Measurements from ENCODE around the gene ZNF679.
A peak's percentile ranks its signal among the peaks of the same experiment; 100 is the strongest.
"Not testable (repeated sequence)": the region's sequence is repeated elsewhere in the genome, so short reads cannot be mapped to it uniquely, and the experiment has no call there.

Gene ZNF679

DNA sequence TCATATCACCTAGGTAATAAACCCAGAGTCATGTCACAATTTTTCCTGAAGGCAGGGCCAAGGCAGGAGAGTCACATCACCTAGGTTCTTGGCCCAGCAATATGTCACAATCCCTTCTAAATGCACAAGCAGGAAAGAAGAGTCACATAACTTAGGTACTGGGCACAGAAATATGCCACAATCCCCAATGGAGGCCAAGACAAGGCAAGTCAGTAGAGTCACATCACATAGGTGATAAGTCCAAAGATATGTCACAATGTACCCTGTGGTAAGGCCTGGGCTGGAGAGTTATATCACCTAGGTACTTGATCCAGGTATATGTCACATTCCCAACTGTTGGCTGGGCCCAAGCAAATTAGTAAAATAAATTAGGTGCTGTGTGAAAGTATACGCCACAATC, at the start of gene ZNF679:
ZNF679 (plus strand) TSS at position 301 of the 400 bp plus-strand sequence. CDS start 20,644 bp downstream, outside the sequence.
- not testable (repeated sequence) for H3K4me3 ChIP-seq (IDR thresholded peaks at IDR 0.05; ENCODE audit: insufficient read depth, low read depth, low read length); H3K9ac ChIP-seq; H3K27me3 ChIP-seq (ENCODE audit: insufficient read depth, low read depth); H3K4me2 ChIP-seq; H2AFZ ChIP-seq (ENCODE audit: low read depth); H3K27ac ChIP-seq; H3K4me1 ChIP-seq (ENCODE audit: low read depth, poor library complexity, severe bottlenecking); H4K20me1 ChIP-seq (ENCODE audit: insufficient read depth); H3K36me3 ChIP-seq (ENCODE audit: insufficient read depth); H3K79me2 ChIP-seq (ENCODE audit: insufficient read depth, low read depth)

DNA sequence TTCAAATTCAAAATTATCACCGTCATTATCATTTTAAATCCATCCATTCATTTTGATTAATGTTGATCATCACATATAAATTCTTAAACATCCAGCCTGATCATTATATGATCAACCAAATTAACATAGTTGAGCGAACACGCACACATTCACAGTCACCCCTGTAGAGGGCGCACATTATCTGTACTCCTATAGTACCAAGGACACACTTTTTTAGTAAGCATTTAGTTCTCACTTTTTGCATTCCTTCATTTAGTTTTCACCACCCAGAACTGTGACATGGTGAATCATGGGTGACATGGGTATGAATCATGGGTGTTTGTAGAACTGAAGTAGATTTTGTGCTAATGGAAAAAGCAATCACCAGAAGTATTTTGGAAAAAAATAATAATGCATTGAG, 47.3 kb upstream of the ZNF679 start:
- H2AFZ ChIP-seq (ENCODE audit: low read depth): no peak overlapping the region
- no peaks in the 10 kb centered on the region for H3K79me2 ChIP-seq (ENCODE audit: insufficient read depth, low read depth)
- no peaks in the 10 kb centered on the region for H4K20me1 ChIP-seq (ENCODE audit: insufficient read depth)
- no peak overlapping the region for H3K27ac ChIP-seq
- H3K4me2 ChIP-seq: no peak overlapping the region
- no peaks in the 10 kb centered on the region for H3K27me3 ChIP-seq (ENCODE audit: insufficient read depth, low read depth)
- TF ChIP-seq CTCF (conservative IDR thresholded peaks at IDR 0.05; ENCODE audit: low read depth, low read length): peak; percentile 24; the same call in 1 of the 2 replicates
- H3K4me1 ChIP-seq (ENCODE audit: low read depth, poor library complexity, severe bottlenecking): no peaks in the 10 kb centered on the region
- H3K4me3 ChIP-seq (IDR thresholded peaks at IDR 0.05; ENCODE audit: insufficient read depth, low read depth, low read length): no peak overlapping the region
- H3K36me3 ChIP-seq (ENCODE audit: insufficient read depth): no peaks in the 10 kb centered on the region
- H3K9ac ChIP-seq: no peak overlapping the region

DNA sequence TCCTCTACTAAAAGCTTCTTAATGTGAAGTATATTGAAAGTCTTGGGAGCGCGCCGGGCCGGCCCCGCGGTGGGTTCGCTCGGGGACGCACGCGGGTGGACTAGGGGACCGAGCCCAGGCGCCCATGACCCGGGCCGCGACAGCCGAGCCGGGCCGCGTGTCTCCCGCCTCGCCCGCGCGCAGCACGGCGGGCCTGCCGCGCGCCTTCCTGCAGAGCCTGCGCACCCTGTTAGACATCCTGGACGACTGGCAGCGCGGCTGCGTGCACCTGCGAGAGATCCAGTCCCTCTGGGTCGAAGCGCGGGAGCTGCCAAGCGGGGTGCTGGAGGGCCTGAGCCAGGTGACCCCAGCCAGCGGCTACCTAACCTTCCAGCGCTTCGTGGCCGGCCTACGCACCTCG, 46.7 kb upstream of the ZNF679 start:
- TF ChIP-seq CTCF (conservative IDR thresholded peaks at IDR 0.05; ENCODE audit: low read depth, low read length): no peak
- no peaks in the 10 kb centered on the region for H4K20me1 ChIP-seq (ENCODE audit: insufficient read depth)
- no peak overlapping the region for H3K4me3 ChIP-seq (IDR thresholded peaks at IDR 0.05; ENCODE audit: insufficient read depth, low read depth, low read length)
- H3K27me3 ChIP-seq (ENCODE audit: insufficient read depth, low read depth): no peaks in the 10 kb centered on the region
- no peaks in the 10 kb centered on the region for H3K79me2 ChIP-seq (ENCODE audit: insufficient read depth, low read depth)
- no peak overlapping the region for H2AFZ ChIP-seq (ENCODE audit: low read depth)
- no peaks in the 10 kb centered on the region for H3K4me1 ChIP-seq (ENCODE audit: low read depth, poor library complexity, severe bottlenecking)
- H3K27ac ChIP-seq: no peak overlapping the region
- no peaks in the 10 kb centered on the region for H3K36me3 ChIP-seq (ENCODE audit: insufficient read depth)
- no peak overlapping the region for H3K4me2 ChIP-seq
- no peak overlapping the region for H3K9ac ChIP-seq

DNA sequence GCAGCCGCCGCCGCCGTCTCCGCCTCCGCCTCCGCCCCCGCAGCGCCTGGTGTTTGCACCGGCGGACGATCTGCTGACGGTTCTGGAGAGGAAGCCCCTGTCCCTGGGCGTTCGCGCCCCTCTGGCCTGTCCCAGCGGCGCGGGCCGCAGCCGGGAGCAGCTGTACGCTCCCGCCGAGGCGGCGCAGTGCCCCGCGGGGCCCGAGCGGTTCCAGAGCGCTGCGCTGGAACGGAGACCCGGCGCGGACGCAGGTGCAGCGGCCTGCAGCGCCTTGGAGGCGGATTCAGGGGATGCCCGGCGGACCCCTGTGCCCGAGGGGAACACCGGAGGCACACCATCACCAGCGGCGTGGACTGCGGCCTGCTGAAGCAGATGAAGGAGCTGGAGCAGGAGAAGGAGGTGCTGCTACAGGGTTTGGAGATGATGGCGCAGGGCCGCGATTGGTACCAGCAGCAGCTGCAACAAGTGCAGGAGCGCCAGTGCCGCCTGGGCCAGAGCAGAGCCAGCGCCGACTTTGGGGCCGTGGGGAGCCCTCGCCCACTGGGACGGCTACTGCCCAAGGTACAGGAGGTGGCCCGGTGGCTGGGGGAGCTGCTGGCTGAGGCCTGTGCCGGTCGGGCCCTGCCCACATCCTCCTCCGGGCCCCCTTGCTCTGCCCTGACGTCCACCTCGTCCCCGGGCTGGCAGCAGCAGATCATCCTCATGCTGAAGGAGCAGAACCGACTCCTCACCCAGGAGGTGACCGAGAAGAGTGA, 46.1 kb upstream of the ZNF679 start:
- no peak overlapping the region for H2AFZ ChIP-seq (ENCODE audit: low read depth)
- no peak overlapping the region for H3K9ac ChIP-seq
- no peak overlapping the region for H3K4me3 ChIP-seq (IDR thresholded peaks at IDR 0.05; ENCODE audit: insufficient read depth, low read depth, low read length)

More for the DNA sequence above, 46.1 kb upstream of the ZNF679 start:
- Histone ChIP-seq H3K36me3 (ENCODE audit: insufficient read depth) (no peaks in the 10 kb centered on the region), H3K27me3 (ENCODE audit: insufficient read depth, low read depth) (no peaks in the 10 kb centered on the region), H3K79me2 (ENCODE audit: insufficient read depth, low read depth) (no peaks in the 10 kb centered on the region), H4K20me1 (ENCODE audit: insufficient read depth) (no peaks in the 10 kb centered on the region), H3K4me1 (ENCODE audit: low read depth, poor library complexity, severe bottlenecking) (no peaks in the 10 kb centered on the region), H3K27ac (no peak overlapping the region), H3K4me2 (no peak overlapping the region)
- no peak for TF ChIP-seq CTCF (conservative IDR thresholded peaks at IDR 0.05; ENCODE audit: low read depth, low read length)
